CD14-positive monocyte (primary cell): ENCODE results near the gene SCGB1C1. TPM values are rescaled to one million over a fixed set of nuclear protein-coding genes. Genes with fewer than 3 reads are reported as not detected.
"Not testable (repeated sequence)": the region's sequence is repeated elsewhere in the genome, so short reads cannot be mapped to it uniquely, and the experiment has no call there.

Experiments
- DNase-seq, 3 donors: peaks; one replicate each; pipeline ENCODE4 v3.0.0-alpha.2; 2011 to 2022
- H2AFZ ChIP-seq: 2 replicates; pipeline ENCODE4 v1.6.0; 2012; ENCODE audit warnings: mild to moderate bottlenecking, low read depth, low read length, inconsistent platforms; ENCODE audit not compliant: insufficient read depth, poor library complexity, severe bottlenecking
- H3K27ac ChIP-seq, 2 donors: 1 replicate in 1 of 2; 2 replicates in 1 of 2; pipeline ENCODE4 v1.5.1; 2012 to 2013; ENCODE audit warnings: low read length in 2 of 2, control low read depth in 1 of 2, inconsistent platforms in 1 of 2, low read depth in 1 of 2, mild to moderate bottlenecking in 1 of 2
- H3K27me3 ChIP-seq, 2 donors: one replicate each; pipeline versions ENCODE4 v1.6.0 to v1.6.1; 2011 to 2013; ENCODE audit warnings: low read length in 2 of 2; ENCODE audit not compliant: control insufficient read depth in 2 of 2, insufficient read depth in 2 of 2
- H3K36me3 ChIP-seq, 2 donors: replicated peaks in 1 of 2; 1 replicate in 1 of 2; 2 replicates in 1 of 2; pipeline versions ENCODE4 v1.5.1 to v1.6.1; 2012 to 2013; ENCODE audit warnings: low read length in 2 of 2, control low read depth in 1 of 2, inconsistent platforms in 1 of 2, mild to moderate bottlenecking in 1 of 2; ENCODE audit not compliant: insufficient read depth in 2 of 2, control insufficient read depth in 1 of 2
- H3K4me1 ChIP-seq, 2 donors: 1 replicate in 1 of 2; 2 replicates in 1 of 2; pipeline versions ENCODE4 v1.5.1 to v1.6.1; 2012 to 2013; ENCODE audit warnings: low read length in 2 of 2, control low read depth in 1 of 2, inconsistent platforms in 1 of 2, mild to moderate bottlenecking in 1 of 2, moderate library complexity in 1 of 2; ENCODE audit not compliant: insufficient read depth in 2 of 2, control insufficient read depth in 1 of 2
- H3K4me2 ChIP-seq: replicated peaks from 2 replicates; pipeline ENCODE3; 2012; ENCODE audit warnings: low read length, moderate library complexity, mild to moderate bottlenecking; ENCODE audit not compliant: poor library complexity, severe bottlenecking; ENCODE audit errors: extremely low read depth
- H3K4me3 ChIP-seq, 3 experiments: fragments of 200-600 bp in 1 of 3; sonication (generic) in 1 of 3; replicated peaks in 1 of 3; 1 replicate in 2 of 3; 2 replicates in 1 of 3; pipeline ENCODE4 v1.5.1; 2011 to 2013; ENCODE audit warnings: low read length in 3 of 3, mild to moderate bottlenecking in 3 of 3, control low read depth in 2 of 3, low read depth in 2 of 3, inconsistent platforms in 1 of 3, moderate library complexity in 1 of 3
- H3K79me2 ChIP-seq: 2 replicates; pipeline ENCODE4 v1.6.0; 2012; ENCODE audit warnings: mild to moderate bottlenecking, control low read depth, inconsistent platforms, low read length, moderate library complexity; ENCODE audit not compliant: insufficient read depth
- H3K9ac ChIP-seq: 2 replicates; pipeline ENCODE4 v1.6.0; 2017; ENCODE audit warnings: low read length, mild to moderate bottlenecking; ENCODE audit not compliant: insufficient read depth, poor library complexity, severe bottlenecking
- H3K9me3 ChIP-seq, 2 donors: replicated peaks in 1 of 2; 1 replicate in 1 of 2; 2 replicates in 1 of 2; pipeline versions ENCODE4 v1.5.1 to v1.6.1; 2012 to 2013; ENCODE audit warnings: low read length in 2 of 2, control low read depth in 1 of 2; ENCODE audit not compliant: control insufficient read depth in 1 of 2, insufficient read depth in 1 of 2
- H4K20me1 ChIP-seq: 2 replicates; pipeline ENCODE4 v1.6.0; 2012; ENCODE audit warnings: mild to moderate bottlenecking, low read length, control low read depth, moderate library complexity; ENCODE audit not compliant: insufficient read depth
- H3K27ac Mint-ChIP-seq, 7 donors: one replicate each; pipeline ENCODE4 v1.8.0; 2020; ENCODE audit warnings: mild to moderate bottlenecking in 7 of 7, mixed read lengths in 7 of 7, moderate library complexity in 6 of 7, inconsistent platforms in 2 of 7
- H3K27me3 Mint-ChIP-seq, 3 donors: one replicate each; pipeline ENCODE4 v1.8.0; 2021 to 2022; ENCODE audit warnings: low read depth in 3 of 3, mild to moderate bottlenecking in 3 of 3, mixed read lengths in 3 of 3, moderate library complexity in 3 of 3, inconsistent platforms in 1 of 3
- H3K36me3 Mint-ChIP-seq, 2 donors: one replicate each; pipeline ENCODE4 v1.8.0; 2020; ENCODE audit warnings: mixed read lengths in 2 of 2, inconsistent platforms in 1 of 2, mild to moderate bottlenecking in 1 of 2
- H3K4me1 Mint-ChIP-seq: one replicate; pipeline ENCODE4 v1.8.0; 2020; ENCODE audit warnings: mild to moderate bottlenecking, mixed read lengths
- H3K4me3 Mint-ChIP-seq, 2 donors: one replicate each; pipeline ENCODE4 v1.8.0; 2020; ENCODE audit warnings: mild to moderate bottlenecking in 2 of 2, mixed read lengths in 2 of 2, moderate library complexity in 1 of 2
- H3K9me3 Mint-ChIP-seq, 7 donors: one replicate each; pipeline ENCODE4 v1.8.0; 2020 to 2022; ENCODE audit warnings: mixed read lengths in 7 of 7, mild to moderate bottlenecking in 6 of 7, moderate library complexity in 6 of 7, inconsistent platforms in 2 of 7
- CTCF ChIP-seq: fragments of 200-600 bp; IDR thresholded peaks from one replicate; pipeline ENCODE4 v1.8.0; 2022; ENCODE audit warnings: antibody characterized with exemption, mild to moderate bottlenecking
- WGBS: methylation state at CpG from one replicate; pipeline ENCODE4 v1.1.5; 2013; ENCODE audit warnings: missing lambda C conversion rate; ENCODE audit not compliant: insufficient coverage; 5-methylcytosine and 5-hydroxymethylcytosine counted together
- intact Hi-C, 2 donors: fragments of 100-400 bp; cut with micrococcal nuclease; formaldehyde crosslinking; loops; one replicate each; pipeline versions ENCODE4 v1.15.0 to v1.15.1; 2023
- polyA plus RNA-seq, 3 donors: library from polyadenylated mRNA; depleted of rRNA in 1 of 3; unstranded in 2 of 3; stranded (reverse) in 1 of 3; fragments of 300-500 nt in 2 of 3; fragments of >200 nt in 1 of 3; fragmentation: Illumina TruSeq in 2 of 3; gene quantifications; 1 replicate in 2 of 3; 2 replicates in 1 of 3; pipeline ENCODE4 v1.2.3, GENCODE V29; 2012 to 2021

Gene SCGB1C1
- polyA plus RNA-seq, 3 donors, result not detected

- H3K36me3 Mint-ChIP-seq, H3K9me3 ChIP-seq, H3K27ac ChIP-seq, H3K4me3 ChIP-seq, intact Hi-C loops, H3K36me3 ChIP-seq, H2AFZ ChIP-seq, H3K4me1 Mint-ChIP-seq, H3K27me3 ChIP-seq, DNase-seq, H3K9me3 Mint-ChIP-seq, H3K4me1 ChIP-seq, H3K9ac ChIP-seq, H3K4me2 ChIP-seq, H4K20me1 ChIP-seq, H3K79me2 ChIP-seq, H3K4me3 Mint-ChIP-seq: not testable (repeated sequence)
- TF ChIP-seq CTCF, result peak; percentile 54
- peaks cover 3 to 12% (median 6%) of the 10 kb centered on the region in 3 donors for H3K27me3 Mint-ChIP-seq
- no CpG with 5 or more reads among the region's 8 CpGs for WGBS
- peak overlapping the region in 2 of 7 donors; percentile 30 to 69 for H3K27ac Mint-ChIP-seq
These were observed 1.1 kb upstream of the SCGB1C1 start for GRCh38 chr11:191490-192478.

GRCh38 chr11:193481-193880, 603 bp downstream of the SCGB1C1 start:
- H3K36me3 ChIP-seq, H3K4me3 ChIP-seq, H3K27me3 Mint-ChIP-seq, H3K4me1 Mint-ChIP-seq, H3K4me2 ChIP-seq, intact Hi-C loops, DNase-seq, H3K27me3 ChIP-seq, H3K27ac Mint-ChIP-seq, H3K9me3 ChIP-seq, H3K4me1 ChIP-seq, H3K79me2 ChIP-seq, H2AFZ ChIP-seq, H3K27ac ChIP-seq, H4K20me1 ChIP-seq, H3K9me3 Mint-ChIP-seq, H3K9ac ChIP-seq, H3K36me3 Mint-ChIP-seq: not testable (repeated sequence)
- peak overlapping the region in 1 of 2 donors; percentile 28 for H3K4me3 Mint-ChIP-seq
- 93% methylated on average over 2 of the region's 5 CpGs for WGBS
